HepG2 (cell line): ENCODE measurements around the gene INTS4. TPM values are rescaled to one million over a fixed set of nuclear protein-coding genes. Genes with fewer than 3 reads are reported as not detected.

Experiments used
- ATAC-seq: fragments of 200-7000 bp; cut with Tn5 transposase; 3 replicates; pipeline ENCODE4 v1.9.1; 2020; ENCODE audit warnings: mild to moderate bottlenecking, moderate library complexity
- BruUV-seq: library from RNA; stranded (reverse); fragments of 400-500 nt; replicated peaks from 2 replicates; lab custom pipeline; 2021; lab: Mats Ljungman, UMichigan
- CTCF ChIA-PET: fragments of 300-600 bp; formaldehyde crosslinking; extraction: SDS; loops from one replicate; lab custom pipeline; 2021; ENCODE audit warnings: low total read pairs, inconsistent platforms, low intra/inter-chr PET ratio; lab: Yijun Ruan, JAX
- POLR2A ChIA-PET: fragments of 350-600 bp; sonication (Branson Sonifier 250); formaldehyde crosslinking; loops from one replicate; lab custom pipeline; 2020; ENCODE audit warnings: antibody characterized with exemption, inconsistent platforms; lab: Yijun Ruan, JAX
- DNase-seq: peaks from one replicate; pipeline ENCODE4 v3.0.0-alpha.2; 2015; ENCODE audit warnings: low spot score
- FAIRE-seq: peaks from 3 replicates; lab custom pipeline; 2011; peaks lifted over from hg19 to GRCh38; lab: Jason Lieb, UNC
- H2AFZ ChIP-seq: one replicate; pipeline ENCODE4 v1.6.1; 2011; ENCODE audit warnings: low read length, inconsistent platforms
- H3K27ac ChIP-seq: fragments of 300-600 bp; 3 replicates; pipeline ENCODE4 v1.8.0; 2011; ENCODE audit warnings: mixed run types, mild to moderate bottlenecking, mixed read lengths, low read length, inconsistent platforms; ENCODE audit not compliant: insufficient read depth; ENCODE audit errors: extremely low read length
- H3K27me3 ChIP-seq, 2 experiments: fragments of 200-600 bp in 1 of 2; 2 replicates in 1 of 2; 3 replicates in 1 of 2; pipeline versions ENCODE4 v1.6.0 to v1.8.0; 2011; ENCODE audit warnings: low read length in 2 of 2, mild to moderate bottlenecking in 2 of 2, moderate library complexity in 2 of 2, inconsistent platforms in 1 of 2; ENCODE audit not compliant: insufficient read depth in 2 of 2, control insufficient read depth in 1 of 2
- H3K36me3 ChIP-seq, 2 experiments: fragments of 200-600 bp in 1 of 2; replicated peaks in 1 of 2; 2 replicates in 1 of 2; 3 replicates in 1 of 2; pipeline versions ENCODE4 v1.5.1 to v1.8.0; 2011; ENCODE audit warnings: low read length in 2 of 2, inconsistent platforms in 1 of 2; ENCODE audit not compliant: insufficient read depth in 2 of 2, control insufficient read depth in 1 of 2
- H3K4me1 ChIP-seq: 2 replicates; pipeline ENCODE4 v1.5.1; 2012; ENCODE audit warnings: low read length, inconsistent platforms; ENCODE audit not compliant: insufficient read depth
- H3K4me2 ChIP-seq: 2 replicates; pipeline ENCODE4 v1.6.0; 2011; ENCODE audit warnings: low read depth, low read length, inconsistent platforms
- H3K4me3 ChIP-seq, 3 experiments: fragments of 200-600 bp in 1 of 3; sonication (generic), shearing (Covaris generic) in 1 of 3; replicated peaks in 1 of 3; 2 replicates each; pipeline ENCODE4 v1.5.1; 2011 to 2016; ENCODE audit warnings: low read length in 3 of 3, inconsistent platforms in 2 of 3, low read depth in 2 of 3, mild to moderate bottlenecking in 2 of 3, control low read depth in 1 of 3, mixed read lengths in 1 of 3; ENCODE audit not compliant: insufficient read depth in 1 of 3
- H3K79me2 ChIP-seq: one replicate; pipeline ENCODE4 v1.6.1; 2011; ENCODE audit warnings: low read length, inconsistent platforms; ENCODE audit not compliant: insufficient read depth
- H3K9ac ChIP-seq: 2 replicates; pipeline ENCODE4 v1.6.0; 2011; ENCODE audit warnings: mild to moderate bottlenecking, low read depth, low read length, inconsistent platforms; ENCODE audit not compliant: insufficient read depth
- H3K9me3 ChIP-seq: 2 replicates; pipeline ENCODE4 v1.5.1; 2012; ENCODE audit warnings: mild to moderate bottlenecking, low read length
- H4K20me1 ChIP-seq: 2 replicates; pipeline ENCODE4 v1.6.0; 2011; ENCODE audit warnings: inconsistent platforms, mild to moderate bottlenecking, low read length, moderate library complexity; ENCODE audit not compliant: insufficient read depth
- DMTF1 ChIP-seq: sonication (generic); formaldehyde crosslinking; IDR thresholded peaks from 2 replicates; pipeline ENCODE4 v1.4.0; 2020; ENCODE audit warnings: mild to moderate bottlenecking, missing genetic modification reagents
- EHMT2 ChIP-seq: fragments of 200-600 bp; sonication (generic); IDR thresholded peaks from 2 replicates; pipeline ENCODE4 v1.7.0; 2017; ENCODE audit warnings: antibody characterized with exemption, low read depth, low read length, borderline replicate concordance
- ELF3 ChIP-seq: IDR thresholded peaks from 2 replicates; pipeline ENCODE4 v1.6.1; 2016; ENCODE audit warnings: missing genetic modification reagents, missing compliant biosample characterization
- GATAD1 ChIP-seq: IDR thresholded peaks from 2 replicates; pipeline ENCODE4 v1.6.1; 2016; ENCODE audit warnings: missing genetic modification reagents, missing compliant biosample characterization
- KAT7 ChIP-seq: IDR thresholded peaks from 2 replicates; pipeline ENCODE4 v1.6.1; 2018; ENCODE audit warnings: borderline replicate concordance, missing compliant biosample characterization
- KLF11 ChIP-seq: IDR thresholded peaks from 2 replicates; pipeline ENCODE4 v1.6.1; 2016; ENCODE audit warnings: missing compliant biosample characterization
- KLF15 ChIP-seq: sonication (generic); formaldehyde crosslinking; IDR thresholded peaks from 2 replicates; pipeline ENCODE4 v1.8.1; 2023; ENCODE audit warnings: borderline replicate concordance, mild to moderate bottlenecking, inconsistent platforms, missing genetic modification reagents, mixed read lengths
- MAFF ChIP-seq: IDR thresholded peaks from 2 replicates; pipeline ENCODE4 v1.6.1; 2011; ENCODE audit warnings: low read depth, low read length, improper control_type of control experiment
- MAFK ChIP-seq, 2 experiments: IDR thresholded peaks in 1 of 2; conservative IDR thresholded peaks in 1 of 2; 2 replicates each; pipeline ENCODE4 v1.6.1; 2011; ENCODE audit warnings: improper control_type of control experiment in 2 of 2, low read length in 2 of 2
- NFRKB ChIP-seq: fragments of 450-650 bp; IDR thresholded peaks from 2 replicates; pipeline ENCODE4 v1.6.1; 2017
- NR1H2 ChIP-seq: sonication (generic); formaldehyde crosslinking; IDR thresholded peaks from 2 replicates; pipeline ENCODE4 v1.8.1; 2022; ENCODE audit warnings: low read depth, missing genetic modification reagents, borderline replicate concordance
- SAP130 ChIP-seq: IDR thresholded peaks from 2 replicates; pipeline ENCODE4 v1.6.1; 2016; ENCODE audit warnings: low read depth
- ZKSCAN5 ChIP-seq: sonication (generic); formaldehyde crosslinking; IDR thresholded peaks from 2 replicates; pipeline ENCODE4 v1.5.1; 2020; ENCODE audit warnings: mild to moderate bottlenecking, missing genetic modification reagents
- ZNF331 ChIP-seq: sonication (generic); formaldehyde crosslinking; IDR thresholded peaks from 2 replicates; pipeline ENCODE4 v1.4.0; 2020; ENCODE audit warnings: missing genetic modification reagents
- ZNF362 ChIP-seq: sonication (generic); formaldehyde crosslinking; IDR thresholded peaks from 2 replicates; pipeline ENCODE4 v1.4.0; 2020; ENCODE audit warnings: missing genetic modification reagents, mild to moderate bottlenecking, borderline replicate concordance
- ZNF556 ChIP-seq: sonication (generic); formaldehyde crosslinking; IDR thresholded peaks from 2 replicates; pipeline ENCODE4 v1.4.0; 2020; ENCODE audit warnings: mild to moderate bottlenecking, missing genetic modification reagents, borderline replicate concordance
- ZNF788 ChIP-seq: sonication (generic); formaldehyde crosslinking; IDR thresholded peaks from 2 replicates; pipeline ENCODE4 v1.5.0; 2020; ENCODE audit warnings: mild to moderate bottlenecking, missing genetic modification reagents, borderline replicate concordance
- ZSCAN30 ChIP-seq: sonication (generic); formaldehyde crosslinking; IDR thresholded peaks from 2 replicates; pipeline ENCODE4 v1.5.0; 2020; ENCODE audit warnings: mild to moderate bottlenecking, missing genetic modification reagents
- WGBS: methylation state at CpG from one replicate; pipeline ENCODE4 v1.1.6; 2017; ENCODE audit warnings: low lambda C conversion rate; 5-methylcytosine and 5-hydroxymethylcytosine counted together
- in situ Hi-C: cut with HindIII; loops from 2 replicates; pipeline ENCODE4 v1.10.0; 2017; ENCODE audit warnings: low pct_unique_long_range_greater_than_20kb; ENCODE audit not compliant: extremely low pct_ligation_motif_present
- intact Hi-C: fragments of 100-400 bp; cut with micrococcal nuclease; formaldehyde crosslinking; loops from one replicate; pipeline ENCODE4 v1.10.0; 2022; ENCODE audit not compliant: unreplicated experiment
- polyA plus RNA-seq, 8 experiments: library from polyadenylated mRNA; depleted of rRNA in 3 of 8; stranded (reverse) in 7 of 8; unstranded in 1 of 8; fragments of >200 nt; fragmentation: Illumina TruSeq in 4 of 8; extraction: Trizol in 4 of 8; gene quantifications; 2 replicates each; pipeline versions ENCODE4 v1.2.1 to v1.2.3, GENCODE V29; 2011 to 2016; ENCODE audit warnings: low read depth in 4 of 8, missing spikeins in 1 of 8, mixed read lengths in 1 of 8; ENCODE audit not compliant: insufficient read depth in 1 of 8
- total RNA-seq, 5 experiments: library from RNA; depleted of rRNA; stranded (reverse); fragments of >200 nt; fragmentation: Illumina TruSeq; extraction: Trizol; gene quantifications; 2 replicates each; pipeline ENCODE4 v1.2.3, GENCODE V29; 2016; ENCODE audit warnings: low read depth in 1 of 5

INTS4 gene
- total and polyA plus RNA-seq, 2 of the 13 experiments (the other 11 are each of a cell fraction or from before 2014, with no cell fraction given), result 37.3 to 44.8 TPM

GRCh38 chr11:78025378-78025777, 30.9 kb upstream of the INTS4 start:
- no peaks in the 10 kb centered on the region for H4K20me1 ChIP-seq
- TF ChIP-seq ZSCAN30 (CRISPR knock-in tag) (no peak), NFRKB (no peak), MAFK (conservative IDR thresholded peaks at IDR 0.05 in 1 of 2, IDR thresholded peaks at IDR 0.05 in 1 of 2; ENCODE audit: low read length in 2 of 2) (peak; percentile 65 to 66), KLF15 (CRISPR knock-in tag) (no peak), MAFF (peak; percentile 28; the same call in 1 of the 2 replicates), SAP130 (CRISPR knock-in tag) (no peak)
- FAIRE-seq, result no peak
- DNase-seq, result no peak
- POLR2A ChIA-PET, result interaction anchor here (0.6 kb wide), 1 partner anchor 203 kb away, joined by 4 read pairs; no protein-coding TSS in a partner anchor
- no peaks in the 10 kb centered on the region for H3K27me3 ChIP-seq
- no peaks in the 10 kb centered on the region for H3K9me3 ChIP-seq
- in situ Hi-C loops, result no loop called here
- H3K4me2 ChIP-seq, result no peak overlapping the region
- H3K4me1 ChIP-seq, result peaks cover 63% of the 10 kb centered on the region
- no peak overlapping the region for H3K27ac ChIP-seq
- H2AFZ ChIP-seq, result no peak overlapping the region
- CTCF ChIA-PET, result no interaction called here
- no peak for ATAC-seq
- H3K36me3 ChIP-seq, result no peaks in the 10 kb centered on the region
- H3K4me3 ChIP-seq, result no peak overlapping the region
- H3K79me2 ChIP-seq, result no peaks in the 10 kb centered on the region
- no peak overlapping the region for H3K9ac ChIP-seq
- intact Hi-C loops, result no loop called here
- BruUV-seq, result no TSS peak

GRCh38 chr11:78023426-78023825, 29.0 kb upstream of the INTS4 start:
- H3K4me1 ChIP-seq, result peaks cover 57% of the 10 kb centered on the region
- no peaks in the 10 kb centered on the region for H3K27me3 ChIP-seq
- WGBS, result 31% methylated on average over 7 of the region's 7 CpGs
- H2AFZ ChIP-seq, result no peak overlapping the region
- no peaks in the 10 kb centered on the region for H4K20me1 ChIP-seq
- peak overlapping the region; percentile 56 to 79 (median 67) for H3K4me3 ChIP-seq
- peak overlapping the region; percentile 74 for H3K9ac ChIP-seq
- H3K9me3 ChIP-seq, result no peaks in the 10 kb centered on the region
- FAIRE-seq (no peak), ATAC-seq (peak; percentile 48), DNase-seq (no peak)
- peak overlapping the region; percentile 82 for H3K4me2 ChIP-seq
- in situ Hi-C loops, result no loop called here
- H3K36me3 ChIP-seq, result no peaks in the 10 kb centered on the region
- H3K27ac ChIP-seq, result peak overlapping the region; percentile 63
- BruUV-seq, result no TSS peak
- intact Hi-C loops, result no loop called here
- ChIA-PET CTCF (no interaction called here), POLR2A (interaction anchor here (3.2 to 4.8 kb wide), 2 partner anchors 17 to 29 kb away, joined by 12 to 27 read pairs; partner anchors contain the start of gene INTS4)
- H3K79me2 ChIP-seq, result no peaks in the 10 kb centered on the region
- TF ChIP-seq ZNF331 (CRISPR knock-in tag) (no peak), ELF3 (no peak), ZNF362 (CRISPR knock-in tag) (0 out of 2 replicates have a peak, but pooled peaks have one; percentile 16), ZKSCAN5 (CRISPR knock-in tag) (no peak), ZNF788 (CRISPR knock-in tag) (no peak), NR1H2 (CRISPR knock-in tag) (no peak), EHMT2 (no peak), KLF11 (CRISPR knock-in tag) (no peak), KAT7 (no peak), GATAD1 (CRISPR knock-in tag) (no peak), DMTF1 (CRISPR knock-in tag) (no peak), ZNF556 (CRISPR knock-in tag) (0 out of 2 replicates have a peak, but pooled peaks have one; percentile 10)
